Measurements from ENCODE around the gene SPG21.

DNA sequence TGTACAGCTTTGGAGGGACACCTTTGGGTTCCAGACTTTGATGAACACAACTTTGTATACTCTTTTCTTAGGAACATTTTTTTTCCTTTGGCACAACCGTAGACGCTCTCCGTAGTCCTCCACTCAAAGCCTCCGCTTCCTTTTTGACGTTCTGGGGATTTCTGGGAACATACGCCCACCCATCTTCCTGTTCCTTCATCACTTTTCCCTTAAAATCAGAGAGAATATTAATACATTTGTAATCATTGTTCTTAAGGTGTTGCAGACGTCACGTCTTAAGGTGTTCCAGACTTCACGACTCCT lies 405 bp upstream of the SPG21 start:
- TF ChIP-seq, protein P1, sequence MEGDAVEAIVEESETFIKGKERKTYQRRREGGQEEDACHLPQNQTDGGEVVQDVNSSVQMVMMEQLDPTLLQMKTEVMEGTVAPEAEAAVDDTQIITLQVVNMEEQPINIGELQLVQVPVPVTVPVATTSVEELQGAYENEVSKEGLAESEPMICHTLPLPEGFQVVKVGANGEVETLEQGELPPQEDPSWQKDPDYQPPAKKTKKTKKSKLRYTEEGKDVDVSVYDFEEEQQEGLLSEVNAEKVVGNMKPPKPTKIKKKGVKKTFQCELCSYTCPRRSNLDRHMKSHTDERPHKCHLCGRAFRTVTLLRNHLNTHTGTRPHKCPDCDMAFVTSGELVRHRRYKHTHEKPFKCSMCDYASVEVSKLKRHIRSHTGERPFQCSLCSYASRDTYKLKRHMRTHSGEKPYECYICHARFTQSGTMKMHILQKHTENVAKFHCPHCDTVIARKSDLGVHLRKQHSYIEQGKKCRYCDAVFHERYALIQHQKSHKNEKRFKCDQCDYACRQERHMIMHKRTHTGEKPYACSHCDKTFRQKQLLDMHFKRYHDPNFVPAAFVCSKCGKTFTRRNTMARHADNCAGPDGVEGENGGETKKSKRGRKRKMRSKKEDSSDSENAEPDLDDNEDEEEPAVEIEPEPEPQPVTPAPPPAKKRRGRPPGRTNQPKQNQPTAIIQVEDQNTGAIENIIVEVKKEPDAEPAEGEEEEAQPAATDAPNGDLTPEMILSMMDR (IDR thresholded peaks at IDR 0.05) = no peak
- TF ChIP-seq POLR2A (IDR thresholded peaks at IDR 0.05; ENCODE audit: low read depth) (no peak), POLR2AphosphoS5 (IDR thresholded peaks at IDR 0.05) (no peak)
